KOPT-K1 (cell line): ENCODE results near the gene NGFR.

Experiments
- H3K27ac ChIP-seq: fragments of 200-600 bp; sonication (generic); 2 replicates; pipeline ENCODE4 v1.5.1; 2016; ENCODE audit warnings: antibody characterized with exemption, mild to moderate bottlenecking, low read depth, low read length; ENCODE audit not compliant: poor library complexity, severe bottlenecking
- H3K36me3 ChIP-seq: fragments of 200-600 bp; sonication (generic); 2 replicates; pipeline ENCODE4 v1.5.1; 2017; ENCODE audit warnings: antibody characterized with exemption, mild to moderate bottlenecking, low read length, moderate library complexity; ENCODE audit not compliant: insufficient read depth
- H3K9me3 ChIP-seq: fragments of 200-600 bp; sonication (generic); 2 replicates; pipeline ENCODE4 v1.5.1; 2017; ENCODE audit warnings: antibody characterized with exemption, low read length, mild to moderate bottlenecking; ENCODE audit not compliant: insufficient read depth, poor library complexity, severe bottlenecking

The NGFR gene

GRCh38 chr17:49514071-49514721 lies 19.1 kb downstream of the NGFR start:
- no peaks in the 10 kb centered on the region for H3K36me3 ChIP-seq
- no peak overlapping the region for H3K27ac ChIP-seq
- no peaks in the 10 kb centered on the region for H3K9me3 ChIP-seq

GRCh38 chr17:49515196-49515770 lies 20.2 kb downstream of the NGFR start:
- H3K9me3 ChIP-seq, result no peaks in the 10 kb centered on the region
- H3K36me3 ChIP-seq, result no peaks in the 10 kb centered on the region
- no peak overlapping the region for H3K27ac ChIP-seq

- Histone ChIP-seq H3K27ac (no peak overlapping the region), H3K36me3 (no peaks in the 10 kb centered on the region), H3K9me3 (no peaks in the 10 kb centered on the region)
Measured at GRCh38 chr17:49516180-49516579, 21.1 kb downstream of the NGFR start.

- Histone ChIP-seq H3K36me3 (no peaks in the 10 kb centered on the region), H3K27ac (no peak overlapping the region), H3K9me3 (no peaks in the 10 kb centered on the region)
Measured at GRCh38 chr17:49518346-49519078, 23.4 kb downstream of the NGFR start.

- H3K9me3 ChIP-seq, result no peaks in the 10 kb centered on the region
- H3K36me3 ChIP-seq, result no peaks in the 10 kb centered on the region
- H3K27ac ChIP-seq, result no peak overlapping the region
Measured at GRCh38 chr17:49519781-49520180, 24.7 kb downstream of the NGFR start.

GRCh38 chr17:49520386-49521087 lies 25.4 kb downstream of the NGFR start:
- Histone ChIP-seq H3K27ac (no peak overlapping the region), H3K9me3 (no peaks in the 10 kb centered on the region), H3K36me3 (no peaks in the 10 kb centered on the region)

GRCh38 chr17:49521088-49521450 lies 26.0 kb downstream of the NGFR start:
- Histone ChIP-seq H3K27ac (no peak overlapping the region), H3K36me3 (no peaks in the 10 kb centered on the region), H3K9me3 (no peaks in the 10 kb centered on the region)

GRCh38 chr17:49521471-49522356 lies 26.6 kb downstream of the NGFR start:
- H3K27ac ChIP-seq, result no peak overlapping the region
- no peaks in the 10 kb centered on the region for H3K36me3 ChIP-seq
- no peaks in the 10 kb centered on the region for H3K9me3 ChIP-seq

- no peaks in the 10 kb centered on the region for H3K36me3 ChIP-seq
- H3K27ac ChIP-seq, result no peak overlapping the region
- H3K9me3 ChIP-seq, result no peaks in the 10 kb centered on the region
Measured at GRCh38 chr17:49522357-49522890, 27.3 kb downstream of the NGFR start.

GRCh38 chr17:49523196-49523595 lies 28.1 kb downstream of the NGFR start:
- no peaks in the 10 kb centered on the region for H3K9me3 ChIP-seq
- H3K36me3 ChIP-seq, result no peaks in the 10 kb centered on the region
- no peak overlapping the region for H3K27ac ChIP-seq

- H3K27ac ChIP-seq, result no peak overlapping the region
- no peaks in the 10 kb centered on the region for H3K9me3 ChIP-seq
- no peaks in the 10 kb centered on the region for H3K36me3 ChIP-seq
Measured at GRCh38 chr17:49523706-49524472, 28.8 kb downstream of the NGFR start.

GRCh38 chr17:49524473-49525359 lies 29.6 kb downstream of the NGFR start:
- Histone ChIP-seq H3K27ac (no peak overlapping the region), H3K9me3 (no peaks in the 10 kb centered on the region), H3K36me3 (no peaks in the 10 kb centered on the region)
